DND-41 (cell line): ENCODE measurements around the gene GREB1L.

Experiments
- ATAC-seq: fragments of 200-7000 bp; cut with Tn5 transposase; 3 replicates; pipeline ENCODE4 v1.9.1; 2021; ENCODE audit warnings: low read depth; ENCODE audit not compliant: insufficient read depth
- DNase-seq: peaks from one replicate; pipeline ENCODE4 v3.0.0-alpha.2; 2020
- H2AFZ ChIP-seq: 2 replicates; pipeline ENCODE4 v1.6.0; 2012; ENCODE audit warnings: low read depth, low read length
- H3K27ac ChIP-seq: 2 replicates; pipeline ENCODE4 v1.5.1; 2012; ENCODE audit warnings: low read length, inconsistent platforms
- H3K27me3 ChIP-seq: fragments of 200-600 bp; sonication (generic); 2 replicates; pipeline ENCODE4 v1.6.0; 2012; ENCODE audit warnings: low read length, mild to moderate bottlenecking, inconsistent platforms; ENCODE audit not compliant: insufficient read depth, poor library complexity
- H3K36me3 ChIP-seq: 2 replicates; pipeline ENCODE4 v1.5.1; 2012; ENCODE audit warnings: low read length, inconsistent platforms; ENCODE audit not compliant: insufficient read depth
- H3K4me1 ChIP-seq: 2 replicates; pipeline ENCODE4 v1.5.1; 2012; ENCODE audit warnings: mild to moderate bottlenecking, low read length; ENCODE audit not compliant: insufficient read depth
- H3K4me2 ChIP-seq: 2 replicates; pipeline ENCODE4 v1.6.0; 2012; ENCODE audit warnings: mild to moderate bottlenecking, moderate library complexity, low read length, inconsistent platforms; ENCODE audit not compliant: insufficient read depth
- H3K4me3 ChIP-seq, 2 experiments: fragments of 200-600 bp in 1 of 2; shearing (Covaris generic) in 1 of 2; 2 replicates each; pipeline ENCODE4 v1.5.1; 2012 to 2016; ENCODE audit warnings: inconsistent platforms in 2 of 2, low read length in 2 of 2, mild to moderate bottlenecking in 2 of 2, low read depth in 1 of 2, moderate library complexity in 1 of 2
- H3K79me2 ChIP-seq: 2 replicates; pipeline ENCODE4 v1.6.0; 2012; ENCODE audit warnings: low read length, inconsistent platforms; ENCODE audit not compliant: insufficient read depth
- H3K9ac ChIP-seq: 2 replicates; pipeline ENCODE4 v1.6.0; 2012; ENCODE audit warnings: low read depth, mild to moderate bottlenecking, inconsistent platforms, low read length, moderate library complexity
- H3K9me3 ChIP-seq: 2 replicates; pipeline ENCODE4 v1.5.1; 2012; ENCODE audit warnings: low read length, moderate library complexity, mild to moderate bottlenecking, inconsistent platforms; ENCODE audit not compliant: insufficient read depth, severe bottlenecking
- H4K20me1 ChIP-seq: 2 replicates; pipeline ENCODE4 v1.6.0; 2012; ENCODE audit warnings: low read length; ENCODE audit not compliant: insufficient read depth
- EZH2 ChIP-seq: IDR thresholded peaks from 3 replicates; pipeline ENCODE4 v1.6.1; 2012; ENCODE audit warnings: borderline replicate concordance, low read depth, mild to moderate bottlenecking, moderate library complexity, low read length, inconsistent platforms; ENCODE audit not compliant: severe bottlenecking
- TF ChIP-seq, protein P1 (sequence below): IDR thresholded peaks from 2 replicates; pipeline ENCODE4 v1.5.1; 2012; ENCODE audit warnings: borderline replicate concordance, low read length, moderate library complexity, mild to moderate bottlenecking; ENCODE audit not compliant: poor library complexity, severe bottlenecking; ENCODE audit errors: extremely low read depth

Gene GREB1L

DNA sequence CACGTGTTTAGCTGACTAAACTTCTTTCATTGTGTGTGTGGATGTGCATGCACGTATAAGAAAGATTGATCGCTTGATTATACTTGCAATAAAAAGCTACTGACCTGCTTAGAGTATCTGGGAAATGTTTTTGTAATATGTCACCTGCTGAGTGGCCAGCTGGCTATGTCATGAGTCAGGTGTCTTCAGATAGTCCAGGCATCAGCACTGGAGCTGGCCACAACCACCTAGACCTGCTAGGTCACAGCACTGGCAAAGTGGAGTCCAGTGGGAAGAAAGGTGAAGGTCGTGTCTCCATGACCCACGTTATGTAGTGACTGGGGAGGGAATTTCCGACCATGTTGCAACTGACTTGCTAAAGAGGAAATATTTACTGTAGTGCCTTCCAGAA lies 211.5 kb downstream of the GREB1L start:
- ATAC-seq, result no peak
- Histone ChIP-seq H3K36me3 (no peaks in the 10 kb centered on the region), H3K9ac (no peak overlapping the region), H3K4me3 (no peak overlapping the region), H2AFZ (no peak overlapping the region), H3K27ac (no peak overlapping the region), H3K27me3 (peaks cover 16% of the 10 kb centered on the region), H3K4me1 (no peaks in the 10 kb centered on the region), H3K4me2 (no peak overlapping the region), H3K9me3 (no peaks in the 10 kb centered on the region), H3K79me2 (no peaks in the 10 kb centered on the region), H4K20me1 (no peaks in the 10 kb centered on the region)
- TF ChIP-seq EZH2, result no peak
- TF ChIP-seq, protein P1, sequence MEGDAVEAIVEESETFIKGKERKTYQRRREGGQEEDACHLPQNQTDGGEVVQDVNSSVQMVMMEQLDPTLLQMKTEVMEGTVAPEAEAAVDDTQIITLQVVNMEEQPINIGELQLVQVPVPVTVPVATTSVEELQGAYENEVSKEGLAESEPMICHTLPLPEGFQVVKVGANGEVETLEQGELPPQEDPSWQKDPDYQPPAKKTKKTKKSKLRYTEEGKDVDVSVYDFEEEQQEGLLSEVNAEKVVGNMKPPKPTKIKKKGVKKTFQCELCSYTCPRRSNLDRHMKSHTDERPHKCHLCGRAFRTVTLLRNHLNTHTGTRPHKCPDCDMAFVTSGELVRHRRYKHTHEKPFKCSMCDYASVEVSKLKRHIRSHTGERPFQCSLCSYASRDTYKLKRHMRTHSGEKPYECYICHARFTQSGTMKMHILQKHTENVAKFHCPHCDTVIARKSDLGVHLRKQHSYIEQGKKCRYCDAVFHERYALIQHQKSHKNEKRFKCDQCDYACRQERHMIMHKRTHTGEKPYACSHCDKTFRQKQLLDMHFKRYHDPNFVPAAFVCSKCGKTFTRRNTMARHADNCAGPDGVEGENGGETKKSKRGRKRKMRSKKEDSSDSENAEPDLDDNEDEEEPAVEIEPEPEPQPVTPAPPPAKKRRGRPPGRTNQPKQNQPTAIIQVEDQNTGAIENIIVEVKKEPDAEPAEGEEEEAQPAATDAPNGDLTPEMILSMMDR, result no peak
- no peak for DNase-seq

DNA sequence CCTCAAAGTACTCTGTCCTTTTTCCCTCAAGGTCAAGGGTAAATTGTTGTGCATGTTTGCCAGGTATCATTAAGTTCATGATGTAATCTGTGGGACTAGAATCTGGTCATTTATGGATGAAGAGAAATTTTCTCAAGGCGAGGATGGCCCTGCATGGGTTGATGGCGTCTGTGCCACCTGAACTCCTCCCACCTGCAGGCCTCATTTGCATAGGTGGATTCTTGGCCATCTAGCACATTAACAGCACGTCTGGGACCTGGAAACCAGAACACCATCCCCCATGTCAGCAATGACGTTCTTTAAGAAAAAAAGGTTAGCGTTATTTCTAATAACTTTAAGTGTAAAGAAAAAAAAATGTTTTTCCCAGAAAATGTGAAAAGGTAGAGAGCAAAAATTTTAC lies 212.7 kb downstream of the GREB1L start:
- Histone ChIP-seq H4K20me1 (no peaks in the 10 kb centered on the region), H3K4me3 (no peak overlapping the region), H3K27ac (no peak overlapping the region), H2AFZ (no peak overlapping the region), H3K4me1 (no peaks in the 10 kb centered on the region), H3K79me2 (no peaks in the 10 kb centered on the region), H3K36me3 (no peaks in the 10 kb centered on the region), H3K27me3 (peaks cover 11% of the 10 kb centered on the region), H3K9me3 (no peaks in the 10 kb centered on the region), H3K4me2 (no peak overlapping the region), H3K9ac (no peak overlapping the region)
- DNase-seq (no peak), ATAC-seq (no peak)
- no peak for TF ChIP-seq EZH2
- TF ChIP-seq, protein P1, result no peak

DNA sequence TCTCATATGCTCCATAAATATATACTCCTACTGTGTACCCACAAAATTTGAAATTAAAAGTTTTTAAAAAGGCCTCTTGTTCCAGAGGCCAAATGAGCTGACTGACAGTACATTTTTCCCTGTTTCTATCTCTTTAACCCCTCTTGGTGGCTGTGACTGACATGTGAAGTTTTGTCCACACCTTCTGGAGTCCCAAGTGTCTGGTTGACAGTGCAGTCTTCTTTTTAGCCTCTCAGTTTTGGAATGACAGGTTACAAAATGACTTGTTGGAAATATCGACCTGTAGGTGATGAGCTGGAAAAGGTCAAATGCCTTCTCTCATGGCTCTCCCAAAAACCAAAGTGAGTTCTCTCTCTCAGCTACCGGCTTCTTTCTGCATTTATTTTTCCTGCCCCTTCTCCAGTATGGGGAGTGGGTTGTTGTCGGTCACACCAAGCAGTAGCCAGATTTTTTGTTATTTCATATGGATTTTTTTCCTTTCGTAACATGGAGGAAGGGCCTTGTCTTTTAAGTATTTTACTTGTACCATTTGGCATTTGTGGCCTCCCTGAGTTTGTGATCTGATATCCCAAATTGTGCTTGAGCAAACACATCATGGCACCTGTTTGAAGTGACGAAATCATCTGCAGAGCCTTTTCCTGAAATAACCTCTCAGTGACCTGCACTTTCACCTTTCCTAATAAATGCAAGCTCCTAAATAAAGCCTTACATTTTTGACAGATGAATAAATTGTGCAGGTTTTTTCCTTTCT lies 214.6 kb downstream of the GREB1L start:
- Histone ChIP-seq H3K9me3 (no peaks in the 10 kb centered on the region), H3K36me3 (no peaks in the 10 kb centered on the region), H3K27ac (no peak overlapping the region), H3K79me2 (no peaks in the 10 kb centered on the region), H4K20me1 (no peaks in the 10 kb centered on the region), H3K4me1 (no peaks in the 10 kb centered on the region), H3K4me2 (no peak overlapping the region), H3K4me3 (no peak overlapping the region), H3K9ac (no peak overlapping the region), H2AFZ (no peak overlapping the region), H3K27me3 (peaks cover 7% of the 10 kb centered on the region)
- ATAC-seq (no peak), DNase-seq (no peak)
- TF ChIP-seq, protein P1, result no peak
